ENCODE data around the gene TANK.

The TANK gene

DNA sequence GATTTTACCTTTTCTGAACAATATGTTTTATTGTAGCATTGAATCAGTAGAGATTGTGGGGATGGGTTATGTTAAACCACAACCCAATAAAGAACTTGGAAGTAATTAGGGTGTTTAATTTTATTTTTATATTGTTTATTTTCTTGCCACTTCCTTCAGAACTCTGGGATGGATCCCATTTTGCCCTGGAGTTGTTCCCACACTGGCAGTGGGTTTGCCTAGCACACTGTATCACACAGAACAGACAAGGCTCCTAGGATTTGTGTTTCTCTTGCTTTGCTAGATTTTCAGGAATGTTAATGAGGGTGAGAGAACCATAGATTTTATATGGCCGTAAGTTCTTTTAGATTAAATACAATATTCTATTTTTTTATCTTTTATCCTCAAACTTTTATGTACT, 59.0 kb downstream of the TANK start:
- H2BK5ac ChIP-seq (ENCODE audit: low read depth, low read length, poor library complexity, severe bottlenecking), result no peak overlapping the region
- H3K9me3 ChIP-seq (ENCODE audit: control insufficient read depth, low read length), result no peaks in the 10 kb centered on the region
- no peak overlapping the region for H3K14ac ChIP-seq (ENCODE audit: low read length in 2 of 2)
- H2BK12ac ChIP-seq (ENCODE audit: low read length in 2 of 2), result no peak overlapping the region
- H3K23ac ChIP-seq (ENCODE audit: low read length in 2 of 2), result no peak overlapping the region
- no peak overlapping the region for H3K18ac ChIP-seq (ENCODE audit: low read depth in 1 of 2, low read length in 2 of 2)
- H3K9ac ChIP-seq (ENCODE audit: low read length), result no peak overlapping the region
- H3K36me3 ChIP-seq (ENCODE audit: control insufficient read depth in 1 of 2, insufficient read depth in 2 of 2, low read depth in 1 of 2, low read length in 2 of 2), result peaks cover 3 to 47% of the 10 kb centered on the region in 2 experiments
- no peak overlapping the region for H3K4me3 ChIP-seq (ENCODE audit: insufficient read depth in 1 of 2, low read depth in 1 of 2, low read length in 2 of 2)
- no peak overlapping the region for H4K8ac ChIP-seq (ENCODE audit: low read length)
- WGBS, result no CpG with 5 or more reads among the region's 1 CpG
- H3K27me3 ChIP-seq (ENCODE audit: control insufficient read depth in 1 of 2, insufficient read depth in 1 of 2, low read length in 2 of 2), result no peaks in the 10 kb centered on the region
- no peak overlapping the region for H2AK5ac ChIP-seq (ENCODE audit: low read length, severe bottlenecking)
- H3K4ac ChIP-seq (ENCODE audit: low read depth in 1 of 2, low read length in 2 of 2), result no peak overlapping the region
- H3K79me1 ChIP-seq (replicated peaks; ENCODE audit: low read length, poor library complexity, severe bottlenecking), result peaks cover 15% of the 10 kb centered on the region
- H2BK120ac ChIP-seq (ENCODE audit: low read depth, low read length), result no peak overlapping the region
- no peak overlapping the region for H2AFZ ChIP-seq (ENCODE audit: low read depth, low read length)
- no peak overlapping the region for H3K27ac ChIP-seq (ENCODE audit: low read length, poor library complexity, severe bottlenecking)
- no peak for DNase-seq
- H3K4me2 ChIP-seq (ENCODE audit: low read length, poor library complexity, severe bottlenecking), result no peak overlapping the region
- no peaks in the 10 kb centered on the region for H3K4me1 ChIP-seq (ENCODE audit: control insufficient read depth, insufficient read depth, low read depth, low read length)
- no peak overlapping the region for H4K91ac ChIP-seq (ENCODE audit: low read length)
- H2BK15ac ChIP-seq (ENCODE audit: low read depth, poor library complexity, severe bottlenecking), result no peak overlapping the region

- Histone ChIP-seq H2BK120ac (ENCODE audit: low read depth, low read length) (no peak overlapping the region), H2AFZ (ENCODE audit: low read depth, low read length) (no peak overlapping the region), H2BK15ac (ENCODE audit: low read depth, poor library complexity, severe bottlenecking) (no peak overlapping the region), H3K27ac (ENCODE audit: low read length, poor library complexity, severe bottlenecking) (no peak overlapping the region), H3K27me3 (ENCODE audit: control insufficient read depth in 1 of 2, insufficient read depth in 1 of 2, low read length in 2 of 2) (no peaks in the 10 kb centered on the region), H4K91ac (ENCODE audit: low read length) (no peak overlapping the region), H3K4me1 (ENCODE audit: control insufficient read depth, insufficient read depth, low read depth, low read length) (peaks cover 1% of the 10 kb centered on the region), H3K4ac (ENCODE audit: low read depth in 1 of 2, low read length in 2 of 2) (no peak overlapping the region), H3K14ac (ENCODE audit: low read length in 2 of 2) (no peak overlapping the region), H3K23ac (ENCODE audit: low read length in 2 of 2) (no peak overlapping the region), H3K18ac (ENCODE audit: low read depth in 1 of 2, low read length in 2 of 2) (no peak overlapping the region), H2BK5ac (ENCODE audit: low read depth, low read length, poor library complexity, severe bottlenecking) (no peak overlapping the region), H4K8ac (ENCODE audit: low read length) (no peak overlapping the region), H3K4me2 (ENCODE audit: low read length, poor library complexity, severe bottlenecking) (no peak overlapping the region), H3K79me1 (replicated peaks; ENCODE audit: low read length, poor library complexity, severe bottlenecking) (peaks cover 6% of the 10 kb centered on the region), H3K9me3 (ENCODE audit: control insufficient read depth, low read length) (no peaks in the 10 kb centered on the region), H3K36me3 (ENCODE audit: control insufficient read depth in 1 of 2, insufficient read depth in 2 of 2, low read depth in 1 of 2, low read length in 2 of 2) (peaks cover 3 to 54% of the 10 kb centered on the region in 2 experiments), H2AK5ac (ENCODE audit: low read length, severe bottlenecking) (no peak overlapping the region), H3K4me3 (ENCODE audit: insufficient read depth in 1 of 2, low read depth in 1 of 2, low read length in 2 of 2) (no peak overlapping the region), H3K9ac (ENCODE audit: low read length) (no peak overlapping the region), H2BK12ac (ENCODE audit: low read length in 2 of 2) (no peak overlapping the region)
- WGBS, result no CpG with 5 or more reads among the region's 3 CpGs
- peak; percentile 59 for DNase-seq
These were observed 63.0 kb downstream of the TANK start for GRCh38 chr2:161223139-161223732.

DNA sequence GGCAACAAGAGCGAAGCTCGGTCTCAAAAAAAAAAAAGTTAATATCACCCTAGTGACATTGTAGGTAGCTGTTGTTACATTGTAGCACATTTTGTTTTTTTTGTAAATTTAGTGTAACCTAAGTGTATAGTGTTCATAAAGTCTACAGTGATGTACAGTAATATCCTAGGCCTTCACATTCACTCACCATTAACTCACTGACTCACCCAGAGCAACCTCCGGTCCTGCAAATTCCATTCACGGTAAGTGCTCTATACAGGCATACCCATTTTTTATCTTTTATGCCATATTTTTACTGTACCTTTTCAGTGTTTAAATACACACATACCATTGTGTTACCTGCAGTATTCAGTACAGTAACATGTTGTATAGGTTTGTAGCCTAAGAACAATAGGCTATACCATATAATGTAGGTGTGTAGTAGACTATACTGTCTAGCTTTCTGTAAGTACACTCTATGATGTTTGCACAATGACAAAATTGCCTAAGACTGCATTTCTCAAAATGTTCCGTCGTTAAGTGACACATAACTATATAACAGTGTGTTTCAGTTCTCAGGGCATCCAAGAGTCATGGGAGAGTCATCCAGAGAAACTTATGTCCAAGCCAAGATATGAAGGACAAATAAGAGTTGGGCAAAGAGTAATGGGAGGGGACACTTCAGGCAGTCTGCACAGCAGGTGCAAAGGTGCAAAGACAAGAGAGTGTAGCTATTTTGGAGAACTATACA, 68.4 kb downstream of the TANK start:
- Histone ChIP-seq H2BK5ac (ENCODE audit: low read depth, low read length, poor library complexity, severe bottlenecking) (no peak overlapping the region), H2BK15ac (ENCODE audit: low read depth, poor library complexity, severe bottlenecking) (no peak overlapping the region), H3K4ac (ENCODE audit: low read depth in 1 of 2, low read length in 2 of 2) (no peak overlapping the region), H3K36me3 (ENCODE audit: control insufficient read depth in 1 of 2, insufficient read depth in 2 of 2, low read depth in 1 of 2, low read length in 2 of 2) (peaks cover 0 to 85% of the 10 kb centered on the region in 2 experiments), H3K9me3 (ENCODE audit: control insufficient read depth, low read length) (no peaks in the 10 kb centered on the region), H3K18ac (ENCODE audit: low read depth in 1 of 2, low read length in 2 of 2) (no peak overlapping the region), H2BK120ac (ENCODE audit: low read depth, low read length) (no peak overlapping the region), H3K27me3 (ENCODE audit: control insufficient read depth in 1 of 2, insufficient read depth in 1 of 2, low read length in 2 of 2) (no peaks in the 10 kb centered on the region), H2AFZ (ENCODE audit: low read depth, low read length) (no peak overlapping the region), H3K9ac (ENCODE audit: low read length) (no peak overlapping the region), H2BK12ac (ENCODE audit: low read length in 2 of 2) (no peak overlapping the region), H3K4me1 (ENCODE audit: control insufficient read depth, insufficient read depth, low read depth, low read length) (peaks cover 2% of the 10 kb centered on the region), H3K4me2 (ENCODE audit: low read length, poor library complexity, severe bottlenecking) (no peak overlapping the region), H3K79me1 (replicated peaks; ENCODE audit: low read length, poor library complexity, severe bottlenecking) (peaks cover 8% of the 10 kb centered on the region), H3K4me3 (ENCODE audit: insufficient read depth in 1 of 2, low read depth in 1 of 2, low read length in 2 of 2) (no peak overlapping the region), H2AK5ac (ENCODE audit: low read length, severe bottlenecking) (no peak overlapping the region), H3K23ac (ENCODE audit: low read length in 2 of 2) (no peak overlapping the region), H3K14ac (ENCODE audit: low read length in 2 of 2) (no peak overlapping the region), H3K27ac (ENCODE audit: low read length, poor library complexity, severe bottlenecking) (peak overlapping the region; percentile 1), H4K91ac (ENCODE audit: low read length) (no peak overlapping the region), H4K8ac (ENCODE audit: low read length) (no peak overlapping the region)
- WGBS, result 95% methylated on average over 6 of the region's 6 CpGs
- no peak for DNase-seq

- Histone ChIP-seq H3K14ac (ENCODE audit: low read length in 2 of 2) (no peak overlapping the region), H3K27ac (ENCODE audit: low read length, poor library complexity, severe bottlenecking) (no peak overlapping the region), H3K4me3 (ENCODE audit: insufficient read depth in 1 of 2, low read depth in 1 of 2, low read length in 2 of 2) (no peak overlapping the region), H3K23ac (ENCODE audit: low read length in 2 of 2) (no peak overlapping the region), H2AFZ (ENCODE audit: low read depth, low read length) (no peak overlapping the region), H3K4me2 (ENCODE audit: low read length, poor library complexity, severe bottlenecking) (no peak overlapping the region), H3K18ac (ENCODE audit: low read depth in 1 of 2, low read length in 2 of 2) (no peak overlapping the region), H3K4ac (ENCODE audit: low read depth in 1 of 2, low read length in 2 of 2) (no peak overlapping the region), H2BK120ac (ENCODE audit: low read depth, low read length) (no peak overlapping the region), H3K9ac (ENCODE audit: low read length) (no peak overlapping the region), H3K9me3 (ENCODE audit: control insufficient read depth, low read length) (no peaks in the 10 kb centered on the region), H2BK15ac (ENCODE audit: low read depth, poor library complexity, severe bottlenecking) (no peak overlapping the region), H3K79me1 (replicated peaks; ENCODE audit: low read length, poor library complexity, severe bottlenecking) (peaks cover 6% of the 10 kb centered on the region), H2BK12ac (ENCODE audit: low read length in 2 of 2) (no peak overlapping the region), H2AK5ac (ENCODE audit: low read length, severe bottlenecking) (no peak overlapping the region), H4K8ac (ENCODE audit: low read length) (no peak overlapping the region), H4K91ac (ENCODE audit: low read length) (no peak overlapping the region), H2BK5ac (ENCODE audit: low read depth, low read length, poor library complexity, severe bottlenecking) (no peak overlapping the region), H3K4me1 (ENCODE audit: control insufficient read depth, insufficient read depth, low read depth, low read length) (peaks cover 2% of the 10 kb centered on the region), H3K36me3 (ENCODE audit: control insufficient read depth in 1 of 2, insufficient read depth in 2 of 2, low read depth in 1 of 2, low read length in 2 of 2) (peaks cover 0 to 84% of the 10 kb centered on the region in 2 experiments), H3K27me3 (ENCODE audit: control insufficient read depth in 1 of 2, insufficient read depth in 1 of 2, low read length in 2 of 2) (no peaks in the 10 kb centered on the region)
- WGBS, result 79% methylated on average over 4 of the region's 4 CpGs
- no peak for DNase-seq
These were observed 70.7 kb downstream of the TANK start for GRCh38 chr2:161230959-161231358.

All from mesenchymal stem cell (in vitro differentiated cells and primary cell).